HCT116 (cell line): ENCODE data around the gene PIK3CD. TPM values are rescaled to one million over a fixed set of nuclear protein-coding genes. Genes with fewer than 3 reads are reported as not detected.

ENCODE experiments used
- ATAC-seq: fragments of 200-7000 bp; cut with Tn5 transposase; 2 replicates; pipeline ENCODE4 v1.9.1; 2020; ENCODE audit warnings: mild to moderate bottlenecking, moderate library complexity
- BruUV-seq: library from RNA; stranded (reverse); fragments of 400-500 nt; replicated peaks from 2 replicates; lab custom pipeline; 2021; lab: Mats Ljungman, UMichigan
- CTCF ChIA-PET: fragments of 300-600 bp; sonication (Branson Sonifier 250); formaldehyde crosslinking; loops from one replicate; lab custom pipeline; 2021; ENCODE audit warnings: antibody characterized with exemption; lab: Charles Lee
- POLR2A ChIA-PET: fragments of 300-600, 350-600 bp; sonication (Branson Sonifier 250); formaldehyde crosslinking; loops from one replicate; lab custom pipeline; 2021; ENCODE audit warnings: antibody characterized with exemption; lab: Charles Lee
- RAD21 ChIA-PET, 2 experiments: fragments of 300-600 bp; sonication (Branson Sonifier 250); formaldehyde crosslinking; loops; one replicate each; lab custom pipeline; 2023; ENCODE audit warnings: low total read pairs in 2 of 2; ENCODE audit not compliant: uncharacterized antibody in 2 of 2, unreplicated experiment in 2 of 2, low non-redundant PET in 1 of 2; lab: Charles Lee
- DNase-seq: peaks from one replicate; pipeline ENCODE4 v3.0.0-alpha.2; 2010; ENCODE audit warnings: low read depth, low spot score
- H2AFZ ChIP-seq: fragments of 200-600 bp; shearing (Covaris generic), sonication (generic); 2 replicates; pipeline ENCODE4 v1.6.1; 2017; ENCODE audit warnings: low read depth, mixed run types, mixed read lengths, antibody characterized with exemption, low read length; ENCODE audit not compliant: poor library complexity, severe bottlenecking
- H3K27ac ChIP-seq: 2 replicates; pipeline ENCODE4 v1.5.1; 2012; ENCODE audit warnings: low read depth, low read length
- H3K27me3 ChIP-seq: fragments of 200-600 bp; sonication (generic); 2 replicates; pipeline ENCODE4 v1.6.1; 2016; ENCODE audit warnings: mixed run types, low read length, mixed read lengths; ENCODE audit not compliant: insufficient read depth
- H3K36me3 ChIP-seq, 2 experiments: fragments of 200-500 bp in 1 of 2; fragments of 200-600 bp in 1 of 2; sonication (Bioruptor generic) in 1 of 2; sonication (generic) in 1 of 2; 2 replicates each; pipeline versions ENCODE4 v1.5.1 to v1.6.1; 2014 to 2016; ENCODE audit warnings: low read length in 2 of 2, inconsistent platforms in 1 of 2, mixed read lengths in 1 of 2, mixed run types in 1 of 2; ENCODE audit not compliant: insufficient read depth in 2 of 2, control insufficient read depth in 1 of 2
- H3K4me1 ChIP-seq, 2 experiments: fragments of 200-600 bp in 1 of 2; sonication (generic) in 1 of 2; 2 replicates each; pipeline versions ENCODE4 v1.5.1 to v1.6.1; 2012 to 2017; ENCODE audit warnings: low read length in 2 of 2, inconsistent platforms in 1 of 2, mild to moderate bottlenecking in 1 of 2, mixed read lengths in 1 of 2, mixed run types in 1 of 2, moderate library complexity in 1 of 2; ENCODE audit not compliant: insufficient read depth in 2 of 2, control insufficient read depth in 1 of 2
- H3K4me2 ChIP-seq: fragments of 200-600 bp; sonication (generic); 2 replicates; pipeline ENCODE4 v1.6.1; 2017; ENCODE audit warnings: mixed run types, low read length, mixed read lengths
- H3K4me3 ChIP-seq, 2 experiments: fragments of 200-600 bp in 1 of 2; sonication (generic) in 1 of 2; replicated peaks in 1 of 2; 2 replicates each; pipeline ENCODE4 v1.5.1; 2011 to 2016; ENCODE audit warnings: low read length in 2 of 2, control low read depth in 1 of 2, low read depth in 1 of 2, mild to moderate bottlenecking in 1 of 2, mixed read lengths in 1 of 2, mixed run types in 1 of 2
- H3K79me2 ChIP-seq: fragments of 200-600 bp; sonication (generic); 2 replicates; pipeline ENCODE4 v1.6.1; 2017; ENCODE audit warnings: mild to moderate bottlenecking, mixed run types, low read length, moderate library complexity, mixed read lengths; ENCODE audit not compliant: insufficient read depth
- H3K9ac ChIP-seq: fragments of 200-600 bp; sonication (generic); 2 replicates; pipeline ENCODE4 v1.6.1; 2016; ENCODE audit warnings: low read length, mixed read lengths
- H3K9me2 ChIP-seq: fragments of 200-600 bp; sonication (generic), shearing (Covaris generic); 2 replicates; pipeline ENCODE4 v1.6.1; 2017; ENCODE audit warnings: mixed run types, mild to moderate bottlenecking, moderate library complexity; ENCODE audit not compliant: insufficient read depth
- H3K9me3 ChIP-seq, 2 experiments: fragments of 200-500 bp in 1 of 2; fragments of 200-600 bp in 1 of 2; sonication (Bioruptor generic) in 1 of 2; sonication (generic) in 1 of 2; 2 replicates each; pipeline ENCODE4 v1.6.1; 2014 to 2017; ENCODE audit warnings: low read length in 2 of 2, mixed read lengths in 2 of 2, inconsistent platforms in 1 of 2, low read depth in 1 of 2, mild to moderate bottlenecking in 1 of 2, mixed run types in 1 of 2, moderate library complexity in 1 of 2; ENCODE audit not compliant: control insufficient read depth in 1 of 2, insufficient read depth in 1 of 2
- H4K20me1 ChIP-seq: fragments of 200-600 bp; sonication (generic), shearing (Covaris generic); 2 replicates; pipeline ENCODE4 v1.6.1; 2017; ENCODE audit warnings: mixed run types, mild to moderate bottlenecking, moderate library complexity; ENCODE audit not compliant: insufficient read depth
- CTCF ChIP-seq, 3 experiments: fragments of 200-600 bp in 1 of 3; sonication (generic) in 1 of 3; IDR thresholded peaks in 2 of 3; conservative IDR thresholded peaks in 1 of 3; 2 replicates each; pipeline ENCODE4 v1.5.1; 2012 to 2017; ENCODE audit warnings: low read depth in 2 of 3, low read length in 2 of 3, antibody characterized with exemption in 1 of 3, borderline replicate concordance in 1 of 3, control low read depth in 1 of 3, mild to moderate bottlenecking in 1 of 3, mixed read lengths in 1 of 3, mixed run types in 1 of 3, moderate library complexity in 1 of 3; ENCODE audit not compliant: insufficient read depth in 1 of 3
- EGR1 ChIP-seq: IDR thresholded peaks from 2 replicates; pipeline ENCODE4 v1.6.1; 2012; ENCODE audit warnings: low read depth
- EZH2 ChIP-seq: fragments of 200-600 bp; sonication (generic); IDR thresholded peaks from 2 replicates; pipeline ENCODE4 v1.6.1; 2017; ENCODE audit warnings: antibody characterized with exemption, mixed run types
- MAX ChIP-seq: IDR thresholded peaks from 2 replicates; pipeline ENCODE4 v1.6.1; 2012
- POLR2A ChIP-seq: IDR thresholded peaks from 2 replicates; pipeline ENCODE4 v1.7.0; 2011; ENCODE audit warnings: borderline replicate concordance; ENCODE audit not compliant: insufficient read depth, insufficient read length; ENCODE audit errors: extremely low read depth
- POLR2AphosphoS5 ChIP-seq: IDR thresholded peaks from 2 replicates; pipeline ENCODE4 v1.6.1; 2011; ENCODE audit warnings: mild to moderate bottlenecking, low read depth, low read length, moderate library complexity
- SP1 ChIP-seq: IDR thresholded peaks from 2 replicates; pipeline ENCODE4 v1.6.1; 2012; ENCODE audit warnings: low read depth
- intact Hi-C: fragments of 100-400 bp; cut with micrococcal nuclease; formaldehyde crosslinking; loops from 2 replicates; pipeline ENCODE4 v1.10.0; 2022
- total RNA-seq: library from RNA; stranded (reverse); gene quantifications from one replicate; pipeline ENCODE4 v1.2.1, GENCODE V29; 2021; ENCODE audit not compliant: unreplicated experiment

Gene PIK3CD
- total RNA-seq, 1 experiment from 2014 or later, result 9.2 TPM

- CTCF ChIA-PET, result no interaction called here
- intact Hi-C loops, result loop anchor here (5.0 kb wide), 1 partner anchor 58 kb away; no protein-coding TSS in a partner anchor
- POLR2A ChIA-PET, result no interaction called here
Measured at GRCh38 chr1:9684801-9685200, 33.3 kb downstream of the PIK3CD start.

GRCh38 chr1:9687120-9687873 lies 35.8 kb downstream of the PIK3CD start:
- no peak for TF ChIP-seq EZH2
- peak; percentile 1; the same call in 1 of the 2 replicates for TF ChIP-seq SP1
- TF ChIP-seq MAX, result peak; percentile 51
- peak; percentile 63 for TF ChIP-seq POLR2AphosphoS5
- peak; percentile 34 for TF ChIP-seq POLR2A
- no peak for TF ChIP-seq EGR1
- TF ChIP-seq CTCF (IDR thresholded peaks at IDR 0.05 in 2 of 3, conservative IDR thresholded peaks at IDR 0.05 in 1 of 3; ENCODE audit: borderline replicate concordance in 1 of 3, insufficient read depth in 1 of 3, low read depth in 2 of 3, low read length in 2 of 3), result 0 out of 6 replicates have a peak, but pooled peaks of 1 of the 3 experiments have one; percentile 15
- ATAC-seq, result peak; percentile 57
- H3K4me2 ChIP-seq, result peak overlapping the region; percentile 97
- no peaks in the 10 kb centered on the region for H3K9me3 ChIP-seq
- no peaks in the 10 kb centered on the region for H3K27me3 ChIP-seq
- no peaks in the 10 kb centered on the region for H3K9me2 ChIP-seq
- DNase-seq, result no peak
- CTCF ChIA-PET, result no interaction called here
- RAD21 ChIA-PET, result interaction anchor here in 1 of 2 experiments (0.9 kb wide), 1 partner anchor 16 kb away, joined by 6 read pairs; no protein-coding TSS in a partner anchor
- no peaks in the 10 kb centered on the region for H3K79me2 ChIP-seq
- peak overlapping the region; percentile 67 for H3K27ac ChIP-seq
- BruUV-seq, result TSS peak; percentile 74
- peaks cover 27 to 48% of the 10 kb centered on the region in 2 experiments for H3K4me1 ChIP-seq
- POLR2A ChIA-PET, result interaction anchor here (0.7 kb wide), 1 partner anchor 16 kb away, joined by 8 read pairs; no protein-coding TSS in a partner anchor
- peak overlapping the region; percentile 79 for H3K9ac ChIP-seq
- peak overlapping the region; percentile 68 to 86 for H3K4me3 ChIP-seq
- H3K36me3 ChIP-seq, result no peaks in the 10 kb centered on the region
- H4K20me1 ChIP-seq, result no peaks in the 10 kb centered on the region
- H2AFZ ChIP-seq, result peak overlapping the region; percentile 93
- intact Hi-C loops, result loop anchor here (5.0 kb wide), 1 partner anchor 60 kb away; no protein-coding TSS in a partner anchor

More at GRCh38 chr1:9684801-9685200, 33.3 kb downstream of the PIK3CD start:
- TF ChIP-seq EGR1, result no peak
- TF ChIP-seq, all 23 proteins: peak for 0
- no peak overlapping the region for H3K27ac ChIP-seq
- no peaks in the 10 kb centered on the region for H4K20me1 ChIP-seq
- ATAC-seq, result no peak
- H3K4me3 ChIP-seq, result no peak overlapping the region
- H3K27me3 ChIP-seq, result no peaks in the 10 kb centered on the region
- RAD21 ChIA-PET, result no interaction called here
- H3K36me3 ChIP-seq, result no peaks in the 10 kb centered on the region
- H3K9me3 ChIP-seq, result no peaks in the 10 kb centered on the region
- no peak overlapping the region for H3K4me2 ChIP-seq
- DNase-seq, result no peak
- H2AFZ ChIP-seq, result no peak overlapping the region
- H3K4me1 ChIP-seq, result peaks cover 15 to 31% of the 10 kb centered on the region in 2 experiments
- H3K79me2 ChIP-seq, result no peaks in the 10 kb centered on the region
- no peak overlapping the region for H3K9ac ChIP-seq
- H3K9me2 ChIP-seq, result no peaks in the 10 kb centered on the region
- BruUV-seq, result no TSS peak
